Measurements from ENCODE around the gene NLRC3.
"Not testable (repeated sequence)": the region's sequence is repeated elsewhere in the genome, so short reads cannot be mapped to it uniquely, and the experiment has no call there.

The NLRC3 gene

DNA sequence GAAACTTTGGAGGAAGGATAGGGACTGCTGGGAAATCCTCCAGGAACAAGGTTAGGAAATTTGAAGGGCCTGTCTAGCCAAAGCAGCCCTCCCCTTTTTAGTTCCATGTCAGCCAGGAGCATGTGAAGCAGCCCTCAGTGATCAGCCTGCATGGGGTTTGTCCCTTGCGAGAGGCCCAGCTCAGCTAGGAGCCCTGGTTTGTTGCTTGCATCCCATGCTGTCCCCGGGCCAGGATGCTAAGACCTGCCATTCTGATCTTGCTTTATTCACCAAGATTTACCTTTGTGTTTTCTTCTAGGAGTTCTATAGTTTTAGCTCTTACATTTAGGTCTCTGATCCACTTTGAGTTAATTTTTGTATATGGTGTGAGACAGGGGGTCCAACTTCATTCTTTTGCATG is 48.8 kb downstream of the NLRC3 start:
- H3K9me3 Mint-ChIP-seq (ENCODE audit: low read depth) = no peaks in the 10 kb centered on the region
- peaks cover 6% of the 10 kb centered on the region for H3K4me1 Mint-ChIP-seq (ENCODE audit: low read depth)
- H3K4me3 Mint-ChIP-seq = no peak overlapping the region
- H3K27ac Mint-ChIP-seq = no peak overlapping the region
- H3K36me3 Mint-ChIP-seq = no peaks in the 10 kb centered on the region
- no peaks in the 10 kb centered on the region for H3K27me3 Mint-ChIP-seq

- H3K4me1 Mint-ChIP-seq (ENCODE audit: low read depth); H3K36me3 Mint-ChIP-seq; H3K27me3 Mint-ChIP-seq; H3K4me3 Mint-ChIP-seq; H3K9me3 Mint-ChIP-seq (ENCODE audit: low read depth); H3K27ac Mint-ChIP-seq: not testable (repeated sequence)
Observed at GRCh38 chr16:3527216-3527829, 49.9 kb downstream of the NLRC3 start.

- H3K4me3 Mint-ChIP-seq = no peak overlapping the region
- peaks cover 6% of the 10 kb centered on the region for H3K4me1 Mint-ChIP-seq (ENCODE audit: low read depth)
- H3K27ac Mint-ChIP-seq = peak overlapping the region; percentile 41
- H3K9me3 Mint-ChIP-seq (ENCODE audit: low read depth) = no peaks in the 10 kb centered on the region
- no peaks in the 10 kb centered on the region for H3K27me3 Mint-ChIP-seq
- H3K36me3 Mint-ChIP-seq = peaks cover 3% of the 10 kb centered on the region
Observed at GRCh38 chr16:3525951-3526350, 51.3 kb downstream of the NLRC3 start.

DNA sequence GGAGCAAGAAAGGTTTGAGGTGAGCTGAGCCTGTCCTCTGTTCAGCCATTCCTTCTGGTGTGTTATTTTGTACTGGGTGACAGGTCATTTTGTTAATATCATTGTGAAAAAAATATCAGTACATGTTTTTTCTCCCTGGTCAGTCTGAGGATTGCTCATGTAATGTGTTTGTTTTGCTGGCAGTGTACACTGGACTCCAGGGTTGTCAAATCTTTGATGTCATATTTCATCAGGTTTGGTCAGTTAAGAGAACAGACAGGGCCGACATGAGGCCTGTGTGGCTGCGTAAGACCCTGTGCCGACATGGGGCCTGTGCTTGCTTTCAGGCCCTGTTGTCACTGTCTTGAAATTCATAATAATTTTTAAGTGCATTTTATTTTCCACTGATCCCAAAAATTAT is 53.9 kb downstream of the NLRC3 start:
- Mint-ChIP-seq H3K36me3 (peaks cover 9% of the 10 kb centered on the region), H3K9me3 (ENCODE audit: low read depth) (no peaks in the 10 kb centered on the region), H3K27me3 (no peaks in the 10 kb centered on the region)

DNA sequence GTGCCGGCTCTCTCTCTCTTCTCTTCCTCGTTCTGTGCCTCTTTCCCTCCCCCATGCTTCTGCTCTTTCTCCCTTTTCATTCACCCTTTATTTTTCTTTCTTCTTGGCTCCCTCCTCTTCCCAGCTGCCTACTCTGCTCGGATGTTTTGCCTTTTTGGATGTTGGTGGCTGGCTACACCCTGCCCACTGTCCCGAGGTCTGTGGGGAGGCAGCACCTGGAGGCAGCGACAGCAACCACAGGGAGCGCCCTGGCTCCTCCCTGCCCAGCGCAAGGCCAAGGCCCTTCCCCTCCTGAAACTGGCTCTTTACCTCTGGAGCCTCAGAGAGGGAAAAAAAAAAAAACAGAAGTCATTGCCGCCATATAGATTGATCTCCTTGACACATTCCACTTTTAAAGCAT is 56.4 kb downstream of the NLRC3 start:
- no peak overlapping the region for H3K27ac Mint-ChIP-seq
- peaks cover 15% of the 10 kb centered on the region for H3K36me3 Mint-ChIP-seq
- no peaks in the 10 kb centered on the region for H3K27me3 Mint-ChIP-seq
- H3K4me3 Mint-ChIP-seq = no peak overlapping the region
- H3K9me3 Mint-ChIP-seq (ENCODE audit: low read depth) = no peaks in the 10 kb centered on the region
- peaks cover 5% of the 10 kb centered on the region for H3K4me1 Mint-ChIP-seq (ENCODE audit: low read depth)

More for the DNA sequence above, 53.9 kb downstream of the NLRC3 start:
- Mint-ChIP-seq H3K27ac (no peak overlapping the region), H3K4me3 (no peak overlapping the region), H3K4me1 (ENCODE audit: low read depth) (peaks cover 8% of the 10 kb centered on the region)

GRCh38 chr16:3520413-3520812 is 56.8 kb downstream of the NLRC3 start:
- Mint-ChIP-seq H3K36me3 (peaks cover 15% of the 10 kb centered on the region), H3K4me3 (no peak overlapping the region), H3K27me3 (no peaks in the 10 kb centered on the region), H3K9me3 (ENCODE audit: low read depth) (no peaks in the 10 kb centered on the region), H3K27ac (no peak overlapping the region), H3K4me1 (ENCODE audit: low read depth) (peaks cover 5% of the 10 kb centered on the region)

GRCh38 chr16:3519581-3519980 is 57.6 kb downstream of the NLRC3 start:
- no peaks in the 10 kb centered on the region for H3K27me3 Mint-ChIP-seq
- no peak overlapping the region for H3K27ac Mint-ChIP-seq
- H3K36me3 Mint-ChIP-seq = peaks cover 15% of the 10 kb centered on the region
- no peak overlapping the region for H3K4me3 Mint-ChIP-seq
- H3K9me3 Mint-ChIP-seq (ENCODE audit: low read depth) = no peaks in the 10 kb centered on the region
- H3K4me1 Mint-ChIP-seq (ENCODE audit: low read depth) = peaks cover 5% of the 10 kb centered on the region

GRCh38 chr16:3518986-3519348 is 58.2 kb downstream of the NLRC3 start:
- H3K9me3 Mint-ChIP-seq (ENCODE audit: low read depth) = no peaks in the 10 kb centered on the region
- peaks cover 15% of the 10 kb centered on the region for H3K36me3 Mint-ChIP-seq
- H3K4me3 Mint-ChIP-seq = no peak overlapping the region
- H3K4me1 Mint-ChIP-seq (ENCODE audit: low read depth) = peaks cover 5% of the 10 kb centered on the region
- no peaks in the 10 kb centered on the region for H3K27me3 Mint-ChIP-seq
- H3K27ac Mint-ChIP-seq = no peak overlapping the region

DNA sequence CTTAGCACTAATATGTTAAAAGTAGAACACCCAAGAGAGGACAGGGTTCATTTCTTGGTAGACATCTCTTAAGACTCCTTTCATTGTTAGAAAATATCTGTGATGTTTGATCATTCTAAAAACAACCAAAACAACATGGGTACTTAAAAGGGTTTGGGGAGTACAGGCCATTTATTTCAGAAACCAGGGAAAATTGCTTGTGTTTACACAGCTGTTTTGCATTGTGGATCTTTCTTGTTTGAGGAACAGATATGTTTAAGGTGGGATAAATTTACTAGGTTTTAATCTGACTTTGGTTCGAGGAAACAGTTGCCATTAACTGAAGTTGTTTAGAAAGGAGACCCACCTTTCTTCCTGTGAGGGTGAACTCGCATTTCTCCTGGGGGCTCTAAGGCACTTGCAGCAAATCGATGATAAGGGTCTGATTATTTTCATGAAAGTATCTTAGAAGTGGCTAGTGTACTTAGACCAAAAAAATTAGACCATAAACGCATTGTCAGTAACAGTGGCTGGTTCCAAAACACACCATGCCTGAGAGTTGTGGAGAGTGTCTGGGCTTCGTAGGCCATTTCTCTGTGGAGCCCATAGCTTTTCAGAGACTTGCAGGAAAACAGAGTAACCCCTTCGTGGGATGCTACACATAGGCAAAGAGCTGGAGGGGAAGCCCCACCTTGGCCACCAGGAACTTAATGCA is 58.8 kb downstream of the NLRC3 start:
- peaks cover 15% of the 10 kb centered on the region for H3K36me3 Mint-ChIP-seq
- H3K27ac Mint-ChIP-seq = no peak overlapping the region
- peaks cover 8% of the 10 kb centered on the region for H3K4me1 Mint-ChIP-seq (ENCODE audit: low read depth)
- no peaks in the 10 kb centered on the region for H3K27me3 Mint-ChIP-seq
- H3K4me3 Mint-ChIP-seq = no peak overlapping the region
- no peaks in the 10 kb centered on the region for H3K9me3 Mint-ChIP-seq (ENCODE audit: low read depth)

DNA sequence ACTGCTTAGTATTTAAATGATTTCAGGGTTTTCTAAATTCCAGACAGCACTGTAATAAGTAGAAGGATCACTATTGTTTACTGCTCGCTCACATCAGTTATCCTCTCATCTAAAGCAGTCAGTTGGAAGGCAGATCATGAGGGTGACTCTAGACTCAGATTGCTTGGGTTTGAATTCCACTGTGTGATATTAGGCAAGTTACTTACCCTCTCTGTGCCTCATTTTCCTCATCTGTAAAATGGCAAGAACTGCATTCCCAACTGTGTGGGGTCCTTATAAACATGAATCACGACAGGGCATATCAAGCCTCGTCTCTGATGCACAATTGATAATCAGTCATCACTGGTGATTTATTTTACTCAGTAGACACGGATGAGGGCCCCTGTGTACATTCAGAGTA is 61.3 kb downstream of the NLRC3 start:
- H3K4me3 Mint-ChIP-seq = no peak overlapping the region
- peaks cover 12% of the 10 kb centered on the region for H3K36me3 Mint-ChIP-seq
- H3K27ac Mint-ChIP-seq = no peak overlapping the region
- peaks cover 16% of the 10 kb centered on the region for H3K4me1 Mint-ChIP-seq (ENCODE audit: low read depth)
- H3K9me3 Mint-ChIP-seq (ENCODE audit: low read depth) = no peaks in the 10 kb centered on the region
- H3K27me3 Mint-ChIP-seq = no peaks in the 10 kb centered on the region

- Mint-ChIP-seq H3K36me3 (peaks cover 10% of the 10 kb centered on the region), H3K9me3 (ENCODE audit: low read depth) (no peaks in the 10 kb centered on the region), H3K27ac (no peak overlapping the region), H3K4me1 (ENCODE audit: low read depth) (peaks cover 25% of the 10 kb centered on the region), H3K27me3 (no peaks in the 10 kb centered on the region), H3K4me3 (no peak overlapping the region)
Observed at GRCh38 chr16:3514621-3515020, 62.6 kb downstream of the NLRC3 start.

GRCh38 chr16:3513892-3514583 is 63.2 kb downstream of the NLRC3 start:
- Mint-ChIP-seq H3K4me3 (no peak overlapping the region), H3K4me1 (ENCODE audit: low read depth) (peaks cover 31% of the 10 kb centered on the region), H3K9me3 (ENCODE audit: low read depth) (no peaks in the 10 kb centered on the region), H3K36me3 (peaks cover 9% of the 10 kb centered on the region), H3K27ac (peak overlapping the region; percentile 29), H3K27me3 (no peaks in the 10 kb centered on the region)

DNA sequence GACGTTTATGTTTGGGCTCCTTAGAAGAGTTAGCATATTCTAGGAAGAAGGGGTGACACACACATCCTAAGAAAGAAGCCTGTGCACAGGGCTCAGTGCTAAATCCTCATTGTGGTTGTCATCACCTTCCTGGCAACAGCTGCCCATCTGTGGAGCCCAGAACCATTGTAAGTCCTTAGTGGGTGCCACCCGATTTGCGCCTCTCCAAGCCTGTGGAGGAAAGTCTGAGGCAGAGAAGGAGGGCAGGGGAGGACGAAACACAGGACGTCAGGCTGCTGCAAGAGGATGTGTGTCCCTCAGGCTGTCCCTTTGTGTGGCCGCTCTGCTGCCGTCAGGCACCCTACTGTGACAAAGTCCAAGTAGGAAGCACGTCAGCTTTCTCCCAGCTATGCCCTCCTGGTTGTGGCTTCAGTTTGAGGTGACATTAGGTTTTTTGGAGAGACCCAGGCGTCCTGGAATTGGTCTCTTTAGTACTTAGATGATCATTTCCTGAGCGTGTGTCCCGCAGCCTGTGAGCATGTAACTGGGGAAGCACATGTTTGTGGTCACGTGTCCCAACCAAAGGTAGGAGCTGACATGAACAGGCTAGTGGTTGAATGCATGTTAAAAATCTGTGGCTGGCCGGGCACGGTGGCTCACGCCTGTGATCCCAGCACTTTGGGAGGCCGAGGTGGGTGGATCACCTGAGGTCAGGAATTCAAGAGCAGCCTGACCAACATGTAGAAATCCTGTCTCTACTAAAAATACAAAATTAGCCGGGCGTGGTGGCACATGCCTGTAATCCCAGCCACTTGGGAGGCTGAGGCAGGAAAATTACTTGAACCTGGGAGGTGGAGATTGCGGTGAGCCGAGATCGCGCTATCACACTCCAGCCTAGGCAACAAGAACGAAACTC is 65.7 kb downstream of the NLRC3 start:
- peak overlapping the region; percentile 55 for H3K27ac Mint-ChIP-seq
- H3K4me3 Mint-ChIP-seq = peak overlapping the region; percentile 11
- no peaks in the 10 kb centered on the region for H3K27me3 Mint-ChIP-seq
- H3K9me3 Mint-ChIP-seq (ENCODE audit: low read depth) = no peaks in the 10 kb centered on the region
- H3K4me1 Mint-ChIP-seq (ENCODE audit: low read depth) = peaks cover 40% of the 10 kb centered on the region
- H3K36me3 Mint-ChIP-seq = peaks cover 7% of the 10 kb centered on the region

DNA sequence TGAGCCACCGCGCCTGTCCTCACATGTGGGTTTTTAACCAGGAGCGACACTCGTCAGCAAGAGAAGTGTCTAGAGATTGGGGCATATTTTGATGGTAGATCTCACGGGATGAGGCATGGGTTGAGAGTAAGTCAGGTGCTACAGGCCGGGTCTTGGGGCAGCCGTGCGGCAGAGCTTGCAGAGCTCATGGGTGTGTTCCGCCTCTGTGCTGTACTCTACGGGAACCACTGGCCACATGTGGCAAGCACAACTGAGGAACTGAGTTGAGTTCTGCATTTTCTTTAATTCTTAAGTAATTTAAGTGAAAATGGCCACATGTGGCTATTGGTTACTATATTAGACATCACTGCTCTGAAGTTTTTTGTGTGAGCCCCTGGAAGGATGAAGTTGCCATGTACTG is 66.8 kb downstream of the NLRC3 start:
- H3K4me1 Mint-ChIP-seq (ENCODE audit: low read depth) = peaks cover 48% of the 10 kb centered on the region
- H3K9me3 Mint-ChIP-seq (ENCODE audit: low read depth) = no peaks in the 10 kb centered on the region
- H3K27ac Mint-ChIP-seq = peak overlapping the region; percentile 55
- H3K36me3 Mint-ChIP-seq = peaks cover 5% of the 10 kb centered on the region
- no peaks in the 10 kb centered on the region for H3K27me3 Mint-ChIP-seq
- peak overlapping the region; percentile 38 for H3K4me3 Mint-ChIP-seq

DNA sequence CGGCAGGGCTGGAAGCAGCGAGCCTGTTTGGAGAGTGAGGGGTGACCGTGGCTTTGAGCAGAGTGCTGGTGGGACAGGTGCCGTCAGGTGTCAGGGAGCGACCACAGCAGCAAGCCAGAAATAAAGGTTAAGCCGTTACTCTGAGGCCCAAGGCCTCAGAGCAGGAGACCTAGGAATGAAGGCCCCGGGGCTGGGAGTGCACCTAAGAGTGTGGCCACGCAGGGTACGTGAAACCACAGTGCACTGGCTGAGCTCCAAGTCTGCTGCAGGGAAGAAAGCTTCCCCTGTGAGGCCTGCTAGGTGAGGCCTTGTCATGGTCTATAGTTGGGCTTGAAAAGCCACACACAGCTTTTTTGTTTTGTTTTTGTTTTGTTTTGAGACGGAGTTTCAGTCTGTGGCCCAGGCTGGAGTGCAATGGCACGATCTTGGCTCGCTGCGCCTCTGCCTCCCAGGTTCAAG is 67.7 kb downstream of the NLRC3 start:
- Mint-ChIP-seq H3K4me1 (ENCODE audit: low read depth) (peaks cover 54% of the 10 kb centered on the region), H3K9me3 (ENCODE audit: low read depth) (no peaks in the 10 kb centered on the region), H3K27me3 (no peaks in the 10 kb centered on the region), H3K36me3 (peaks cover 5% of the 10 kb centered on the region), H3K4me3 (peak overlapping the region; percentile 40), H3K27ac (peak overlapping the region; percentile 91)
